PC-3 (cell line): Measurements from ENCODE around the gene CYBA. TPM values are rescaled to one million over a fixed set of nuclear protein-coding genes. Genes with fewer than 3 reads are reported as not detected.

Source experiments
- ATAC-seq: fragments of 200-7000 bp; cut with Tn5 transposase; 2 replicates; pipeline ENCODE4 v1.9.1; 2020; ENCODE audit warnings: mild to moderate bottlenecking, moderate library complexity
- BruUV-seq: library from RNA; stranded (reverse); fragments of 400-500 nt; replicated peaks from 2 replicates; lab custom pipeline; 2021; lab: Mats Ljungman, UMichigan
- CTCF ChIA-PET: fragments of 300-600 bp; sonication (Branson Sonifier 250); formaldehyde crosslinking; loops from one replicate; lab custom pipeline; 2022; ENCODE audit warnings: antibody characterized with exemption; lab: Charles Lee
- POLR2A ChIA-PET: fragments of 300-600 bp; sonication (Branson Sonifier 250); formaldehyde crosslinking; loops from one replicate; lab custom pipeline; 2022; ENCODE audit warnings: antibody characterized with exemption; ENCODE audit not compliant: unreplicated experiment; lab: Charles Lee
- DNase-seq: peaks from one replicate; pipeline ENCODE4 v3.0.0-alpha.2; 2015
- H2AFZ ChIP-seq: fragments of 300-600 bp; sonication (generic); 2 replicates; pipeline ENCODE4 v1.6.0; 2016; ENCODE audit warnings: antibody characterized with exemption, low read length
- H3F3A ChIP-seq: fragments of 300-600 bp; sonication (generic); one replicate; pipeline ENCODE4 v1.6.0; 2017; ENCODE audit warnings: antibody characterized with exemption, low read length, control low read depth, mild to moderate bottlenecking; ENCODE audit not compliant: unreplicated experiment
- H3K27ac ChIP-seq: fragments of 300-600 bp; sonication (generic); 2 replicates; pipeline ENCODE4 v1.5.1; 2016; ENCODE audit warnings: mild to moderate bottlenecking, low read length
- H3K27me3 ChIP-seq: fragments of 300-600 bp; sonication (generic); 2 replicates; pipeline ENCODE4 v1.6.1; 2016; ENCODE audit warnings: low read length, mixed read lengths
- H3K36me3 ChIP-seq: fragments of 300-600 bp; sonication (generic); 2 replicates; pipeline ENCODE4 v1.6.1; 2016; ENCODE audit warnings: low read depth, mixed run types, low read length, mixed read lengths
- H3K4me1 ChIP-seq: fragments of 300-600 bp; sonication (generic); 2 replicates; pipeline ENCODE4 v1.5.1; 2016; ENCODE audit warnings: low read length; ENCODE audit not compliant: insufficient read depth
- H3K4me2 ChIP-seq: fragments of 300-600 bp; sonication (generic); 2 replicates; pipeline ENCODE4 v1.6.0; 2016; ENCODE audit warnings: low read length
- H3K4me3 ChIP-seq: fragments of 300-600 bp; sonication (generic); 2 replicates; pipeline ENCODE4 v1.5.1; 2016; ENCODE audit warnings: mild to moderate bottlenecking, low read length, mixed read lengths
- H3K79me2 ChIP-seq: fragments of 300-600 bp; sonication (generic); 2 replicates; pipeline ENCODE4 v1.6.1; 2017; ENCODE audit warnings: low read length, mixed read lengths
- H3K9ac ChIP-seq: fragments of 300-600 bp; sonication (generic); 2 replicates; pipeline ENCODE4 v1.6.0; 2016; ENCODE audit warnings: mild to moderate bottlenecking, low read length
- H3K9me2 ChIP-seq: fragments of 300-600 bp; sonication (generic); replicated peaks from 2 replicates; pipeline ENCODE4 v1.6.1; 2016; ENCODE audit warnings: mixed run types, low read length, mixed read lengths
- H3K9me3 ChIP-seq: fragments of 300-600 bp; sonication (generic); 2 replicates; pipeline ENCODE4 v1.6.1; 2016; ENCODE audit warnings: low read length, mixed read lengths
- H4K20me1 ChIP-seq: fragments of 300-600 bp; sonication (generic); 2 replicates; pipeline ENCODE4 v1.6.1; 2016; ENCODE audit warnings: low read length, mixed read lengths
- CTCF ChIP-seq: fragments of 300-600 bp; sonication (generic); conservative IDR thresholded peaks from 2 replicates; pipeline ENCODE4 v1.5.1; 2017; ENCODE audit warnings: antibody characterized with exemption, low read depth, mild to moderate bottlenecking, low read length
- EZH2 ChIP-seq: fragments of 300-600 bp; sonication (generic); IDR thresholded peaks from one replicate; pipeline ENCODE4 v1.6.1; 2017; ENCODE audit warnings: antibody characterized with exemption, mild to moderate bottlenecking, low read length; ENCODE audit not compliant: unreplicated experiment
- EZH2phosphoT487 ChIP-seq: fragments of 300-600 bp; sonication (generic); IDR thresholded peaks from 2 replicates; pipeline ENCODE4 v1.6.1; 2018; ENCODE audit warnings: mild to moderate bottlenecking, antibody characterized with exemption, low read length, borderline replicate concordance
- intact Hi-C: fragments of 100-400 bp; cut with micrococcal nuclease; formaldehyde crosslinking; loops from 2 replicates; pipeline ENCODE4 v1.9.0; 2023
- total RNA-seq: library from RNA; depleted of rRNA; stranded (reverse); fragments of >200 nt; gene quantifications from 2 replicates; pipeline ENCODE4 v1.2.3, GENCODE V29; 2014

Gene CYBA
- total RNA-seq, 1 experiment from 2014 or later: not detected

GRCh38 chr16:88600539-88600896 is 50.3 kb downstream of the CYBA start:
- no peak for TF ChIP-seq CTCF
- no peak for TF ChIP-seq EZH2phosphoT487
- DNase-seq (no peak), ATAC-seq (no peak)
- Histone ChIP-seq H2AFZ (no peak overlapping the region), H3K4me3 (no peak overlapping the region), H3K4me2 (no peak overlapping the region), H3K4me1 (no peaks in the 10 kb centered on the region), H3F3A (no peaks in the 10 kb centered on the region), H3K79me2 (no peaks in the 10 kb centered on the region), H3K27ac (no peak overlapping the region), H3K9me3 (no peaks in the 10 kb centered on the region), H3K9me2 (no peaks in the 10 kb centered on the region), H3K9ac (no peak overlapping the region), H3K36me3 (peaks cover 8% of the 10 kb centered on the region; the same call in 1 of the 2 replicates), H3K27me3 (no peaks in the 10 kb centered on the region), H4K20me1 (no peaks in the 10 kb centered on the region)
- POLR2A ChIA-PET: no interaction called here
- BruUV-seq: no TSS peak
- CTCF ChIA-PET: no interaction called here
- intact Hi-C loops: no loop called here

- POLR2A ChIA-PET: no interaction called here
- CTCF ChIA-PET: no interaction called here
- no TSS peak for BruUV-seq
- Histone ChIP-seq H3K36me3 (peaks cover 8% of the 10 kb centered on the region; the same call in 1 of the 2 replicates), H3K4me3 (no peak overlapping the region), H3K4me1 (no peaks in the 10 kb centered on the region), H3K9me2 (no peaks in the 10 kb centered on the region), H3K27me3 (no peaks in the 10 kb centered on the region), H3K4me2 (no peak overlapping the region), H3K79me2 (no peaks in the 10 kb centered on the region), H4K20me1 (no peaks in the 10 kb centered on the region), H3F3A (no peaks in the 10 kb centered on the region), H3K27ac (no peak overlapping the region), H3K9ac (no peak overlapping the region), H2AFZ (no peak overlapping the region), H3K9me3 (no peaks in the 10 kb centered on the region)
- no peak for DNase-seq
- no peak for ATAC-seq
- TF ChIP-seq EZH2phosphoT487: no peak
- TF ChIP-seq EZH2: no peak
- no peak for TF ChIP-seq CTCF
- intact Hi-C loops: no loop called here
These were observed 50.9 kb downstream of the CYBA start for GRCh38 chr16:88599825-88600538.

- no peaks in the 10 kb centered on the region for H3K9me2 ChIP-seq
- H3K4me2 ChIP-seq: no peak overlapping the region
- H3K9me3 ChIP-seq: no peaks in the 10 kb centered on the region
- no peak for TF ChIP-seq CTCF
- TF ChIP-seq EZH2: no peak
- no peak for TF ChIP-seq EZH2phosphoT487
- intact Hi-C loops: no loop called here
- H3K79me2 ChIP-seq: 0 out of 2 replicates have a peak, but pooled peaks cover 2% of the 10 kb centered on the region
- no peak overlapping the region for H3K4me3 ChIP-seq
- CTCF ChIA-PET: no interaction called here
- no TSS peak for BruUV-seq
- POLR2A ChIA-PET: no interaction called here
- ATAC-seq: no peak
- H3F3A ChIP-seq: no peaks in the 10 kb centered on the region
- H2AFZ ChIP-seq: no peak overlapping the region
- no peak overlapping the region for H3K27ac ChIP-seq
- H3K4me1 ChIP-seq: no peaks in the 10 kb centered on the region
- no peaks in the 10 kb centered on the region for H4K20me1 ChIP-seq
- peaks cover 8% of the 10 kb centered on the region; the same call in 1 of the 2 replicates for H3K36me3 ChIP-seq
- no peaks in the 10 kb centered on the region for H3K27me3 ChIP-seq
- no peak for DNase-seq
- no peak overlapping the region for H3K9ac ChIP-seq
These were observed 51.6 kb downstream of the CYBA start for GRCh38 chr16:88599092-88599733.
